Fibroblast of skin of left quadriceps (primary cell): ENCODE results near the gene CLEC16A.

Source experiments
- DNase-seq, 2 experiments: peaks; one replicate each; pipeline ENCODE4 v3.0.0-alpha.2; 2013; ENCODE audit warnings: low read depth in 2 of 2

Gene CLEC16A

DNA sequence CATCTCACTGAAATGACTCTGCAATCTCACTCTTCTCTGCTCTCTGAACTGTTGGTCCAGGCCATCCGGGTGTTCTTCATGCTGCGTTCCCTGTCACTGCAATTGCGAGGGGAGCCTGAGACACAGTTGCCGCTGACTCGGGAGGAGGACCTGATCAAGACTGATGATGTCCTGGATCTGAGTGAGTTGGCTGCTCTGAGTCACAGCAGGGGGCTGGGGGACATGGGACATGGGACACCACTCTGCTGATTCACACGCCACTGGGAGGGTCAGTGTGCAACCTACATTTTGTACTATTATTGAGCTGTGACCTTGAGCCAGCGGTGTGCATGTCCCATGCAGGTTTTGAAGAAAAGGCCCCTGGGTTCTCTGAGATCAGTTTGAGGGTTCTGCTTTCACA is 116.5 kb downstream of the CLEC16A start:
- no peak for DNase-seq

DNA sequence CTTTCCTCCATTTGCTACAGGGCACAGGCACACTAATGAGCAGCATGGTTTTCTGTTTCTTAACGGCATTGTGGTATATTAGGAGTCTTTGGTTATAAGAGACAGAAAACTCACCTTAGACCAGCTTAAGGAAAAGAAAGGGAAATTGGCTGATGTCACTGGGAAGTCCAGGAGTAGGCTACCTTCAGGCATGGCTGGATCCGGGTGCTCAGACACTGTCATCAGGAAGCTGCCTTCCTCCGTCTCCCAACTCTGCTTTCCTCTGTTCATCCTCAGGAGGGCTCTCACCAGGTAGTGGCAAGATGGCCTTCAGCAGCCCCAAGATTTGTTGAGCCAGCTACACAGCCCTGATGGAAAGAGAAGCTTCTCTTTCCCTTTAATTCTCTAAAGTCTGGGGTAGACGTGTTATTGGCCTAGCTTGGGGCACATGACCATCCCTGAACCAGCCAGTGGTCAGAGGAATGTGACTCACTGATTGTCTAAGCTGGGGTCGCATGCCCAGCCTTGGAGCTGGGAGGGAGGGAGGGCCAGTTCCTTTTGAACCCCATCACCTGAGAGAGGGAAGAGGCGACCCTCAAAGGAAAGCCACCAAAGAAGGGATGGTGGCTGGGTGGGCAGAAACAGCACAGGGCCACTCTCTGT is 117.4 kb downstream of the CLEC16A start:
- DNase-seq: no peak

DNA sequence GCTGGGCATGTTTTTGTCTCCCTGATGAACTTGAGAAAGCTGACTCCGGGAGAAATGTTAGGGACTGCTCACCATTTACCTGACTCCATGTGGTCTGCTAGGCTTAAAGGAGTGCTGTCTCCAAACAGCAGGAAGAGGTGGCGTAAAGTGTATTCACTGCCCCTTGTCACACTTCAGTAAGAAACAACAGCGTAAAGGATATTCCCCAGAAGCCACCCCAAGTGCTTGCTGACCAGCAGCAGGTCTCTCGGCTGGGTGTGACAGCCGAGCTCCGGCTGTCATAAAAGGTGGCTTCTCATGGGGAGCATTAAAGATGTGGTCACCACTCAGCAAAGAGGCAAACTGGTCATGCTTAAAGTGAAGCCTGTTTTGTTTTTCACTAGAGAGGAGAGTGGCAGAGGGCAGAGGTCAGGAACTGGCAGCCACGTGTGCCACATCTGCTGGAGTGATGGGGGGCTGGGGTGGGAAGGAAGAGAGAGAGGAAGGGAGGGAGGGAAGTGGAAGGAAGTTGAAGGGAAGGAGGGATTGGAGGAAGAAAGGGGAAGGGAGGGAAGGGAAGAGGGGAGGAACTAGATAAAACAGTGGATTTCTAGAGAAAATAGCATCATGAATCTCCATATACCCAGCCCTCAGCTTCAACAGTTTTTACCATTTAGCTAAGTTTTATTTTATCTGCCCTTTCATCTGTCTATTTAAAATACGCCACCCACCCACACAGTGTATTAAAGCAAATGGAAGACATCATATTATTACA is 119.3 kb downstream of the CLEC16A start:
- no peak for DNase-seq

DNA sequence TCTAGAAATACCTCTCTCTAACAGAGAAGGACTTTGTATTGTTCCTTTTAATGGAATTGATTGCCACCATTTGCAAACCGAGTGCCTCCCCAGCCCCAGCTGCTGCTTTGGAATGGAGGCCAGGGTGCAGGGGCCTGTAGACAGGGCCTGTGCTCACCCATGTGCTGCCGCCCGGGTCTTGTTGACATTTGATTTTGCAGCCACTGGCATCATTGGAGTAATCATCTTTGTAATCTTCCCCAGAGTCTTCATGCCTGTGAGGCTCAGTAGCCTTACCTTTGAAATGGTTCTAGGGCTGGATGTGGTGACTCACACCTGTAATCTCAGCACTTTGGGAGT is 119.8 kb downstream of the CLEC16A start:
- DNase-seq: no peak

DNA sequence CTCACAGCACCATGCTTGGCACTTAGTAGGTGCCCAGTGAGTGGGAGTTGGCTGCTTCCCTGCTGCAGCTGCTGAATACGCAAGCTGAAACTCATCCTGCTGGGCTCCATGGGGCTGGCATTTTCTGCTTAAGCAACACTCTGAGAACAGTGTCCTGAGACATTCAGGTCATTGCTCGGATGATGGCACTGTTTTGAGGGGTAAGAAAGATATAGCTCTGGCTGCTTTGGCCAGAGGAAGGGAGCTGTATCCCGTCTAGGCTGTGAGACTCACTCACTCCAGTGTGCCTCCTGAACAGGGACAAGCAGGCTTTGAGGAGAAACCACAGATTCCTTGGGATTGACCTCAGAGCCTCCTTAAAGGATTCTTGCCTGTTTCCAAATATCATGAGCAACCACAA is 120.5 kb downstream of the CLEC16A start:
- DNase-seq: no peak

DNA sequence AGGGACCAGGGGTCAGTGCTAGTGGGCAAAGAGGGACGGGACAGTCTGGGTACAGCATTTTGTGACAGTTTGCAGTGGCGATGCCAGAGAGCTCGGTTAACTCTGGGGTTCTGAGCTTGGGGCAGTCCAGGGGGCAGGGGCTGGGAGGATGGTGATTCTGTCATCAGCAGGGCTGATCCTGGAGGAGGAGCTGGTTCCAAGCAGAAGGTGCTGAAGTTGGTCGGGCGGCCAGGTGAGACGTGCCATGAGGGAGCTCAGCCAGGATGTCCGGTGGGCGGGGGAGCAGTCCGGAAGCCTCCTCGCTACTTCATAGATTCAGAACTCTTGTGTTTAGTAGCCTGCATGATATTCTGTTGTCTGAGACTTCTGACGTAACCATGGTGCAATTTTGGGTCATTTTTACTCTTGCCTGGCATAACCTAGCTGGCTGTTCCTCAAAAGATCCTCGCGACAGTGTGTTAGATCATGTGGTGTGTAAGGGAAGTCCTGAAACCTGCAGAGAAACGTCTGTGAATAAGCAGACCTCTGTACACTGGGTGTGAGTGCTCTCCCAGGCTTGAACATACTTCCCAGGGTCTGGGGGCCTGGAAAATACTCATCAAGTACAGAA is 122.0 kb downstream of the CLEC16A start:
- no peak for DNase-seq

DNA sequence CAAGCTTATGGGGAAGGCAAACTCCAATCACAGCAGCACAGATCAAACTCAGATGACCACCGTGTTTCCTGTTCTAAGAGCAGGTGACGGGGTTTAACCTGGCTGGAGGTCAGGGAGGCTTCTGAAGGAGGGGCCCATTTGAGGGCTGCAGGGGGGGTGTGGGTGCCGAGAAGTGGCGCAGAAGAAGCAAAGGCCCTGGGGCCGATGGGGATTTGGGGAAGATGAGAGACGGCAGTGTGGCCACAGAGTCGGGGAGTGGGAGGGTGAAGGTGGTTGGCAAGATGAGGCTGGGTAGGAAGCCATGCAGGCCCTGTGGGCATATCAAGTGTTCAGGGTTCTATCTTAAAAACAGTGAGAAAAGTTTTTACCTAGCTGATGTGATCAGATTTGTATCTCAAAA is 122.9 kb downstream of the CLEC16A start:
- no peak for DNase-seq

DNA sequence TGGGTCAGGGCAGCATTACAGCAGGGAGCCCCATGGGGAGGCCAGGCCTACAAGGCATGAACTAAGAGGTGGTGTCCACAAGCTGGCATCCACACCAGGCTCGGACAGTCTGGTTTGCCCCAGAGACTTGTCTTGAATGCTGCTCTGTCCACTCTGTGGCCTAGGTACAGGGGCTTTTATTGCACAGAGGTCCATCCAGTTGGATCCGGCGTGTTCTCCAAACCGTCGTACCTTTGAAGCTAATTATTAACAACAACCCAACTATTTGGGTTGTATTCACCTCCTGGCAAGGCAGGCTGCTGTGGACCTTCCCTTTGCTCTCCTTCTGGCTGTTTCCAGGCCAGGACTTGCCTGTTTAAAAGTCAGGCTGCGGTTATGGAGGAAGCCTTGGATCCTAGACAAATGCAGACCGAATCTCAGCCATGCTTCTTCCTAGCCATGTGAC is 123.4 kb downstream of the CLEC16A start:
- DNase-seq: no peak

DNA sequence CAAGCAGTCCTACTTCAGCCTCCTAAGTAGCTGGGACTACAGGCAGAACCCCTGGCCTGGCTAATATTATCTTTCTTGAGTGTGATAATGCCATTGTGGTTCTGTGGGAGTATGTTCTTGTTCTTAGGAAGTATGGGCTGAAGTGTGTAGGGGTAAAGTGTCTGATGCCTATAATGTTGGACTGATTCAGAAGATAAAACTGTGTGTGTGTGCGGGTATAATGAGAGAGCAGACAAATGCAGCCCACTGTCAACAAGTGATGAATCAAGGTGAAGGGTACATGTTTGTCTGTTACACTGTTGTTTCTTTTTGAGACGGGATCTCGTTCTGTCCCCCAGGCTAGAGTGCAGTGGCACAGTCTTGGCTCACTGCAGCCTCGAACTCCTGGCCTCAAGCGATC is 127.5 kb downstream of the CLEC16A start:
- no peak for DNase-seq

DNA sequence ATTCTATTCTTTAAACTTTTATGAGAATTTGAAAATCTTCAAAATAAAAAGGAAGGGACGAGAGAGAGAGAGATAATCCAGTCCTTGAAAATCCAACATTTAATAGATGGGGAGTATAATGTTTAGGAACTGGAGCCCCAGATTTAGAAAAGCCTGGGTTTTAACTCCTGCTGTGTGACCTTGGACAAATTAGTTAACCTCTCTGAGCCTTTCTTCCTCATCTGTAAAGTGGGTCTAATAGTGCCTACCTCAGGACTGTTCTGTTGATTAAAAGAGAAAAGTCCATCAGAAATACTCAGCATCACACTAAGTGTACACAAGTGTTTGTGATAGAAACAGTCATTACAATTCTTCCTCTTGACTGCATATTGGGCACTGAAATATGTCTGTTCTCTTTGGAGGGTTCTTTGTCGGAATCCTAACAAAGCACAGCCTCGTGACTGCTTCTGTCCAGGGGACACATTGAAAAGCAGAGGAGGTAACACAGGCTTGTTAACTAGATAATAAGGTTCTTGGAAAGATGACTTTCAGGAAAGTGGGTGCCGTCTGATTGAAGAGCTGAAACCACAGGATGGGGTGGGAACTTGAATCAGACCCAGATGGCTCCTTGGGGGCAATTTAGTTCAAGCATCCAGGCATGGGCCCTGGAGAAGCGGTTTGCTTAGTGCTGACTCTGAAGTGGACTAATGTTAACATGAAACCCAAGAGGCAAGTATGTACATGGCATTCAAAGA is 128.2 kb downstream of the CLEC16A start:
- DNase-seq: no peak

DNA sequence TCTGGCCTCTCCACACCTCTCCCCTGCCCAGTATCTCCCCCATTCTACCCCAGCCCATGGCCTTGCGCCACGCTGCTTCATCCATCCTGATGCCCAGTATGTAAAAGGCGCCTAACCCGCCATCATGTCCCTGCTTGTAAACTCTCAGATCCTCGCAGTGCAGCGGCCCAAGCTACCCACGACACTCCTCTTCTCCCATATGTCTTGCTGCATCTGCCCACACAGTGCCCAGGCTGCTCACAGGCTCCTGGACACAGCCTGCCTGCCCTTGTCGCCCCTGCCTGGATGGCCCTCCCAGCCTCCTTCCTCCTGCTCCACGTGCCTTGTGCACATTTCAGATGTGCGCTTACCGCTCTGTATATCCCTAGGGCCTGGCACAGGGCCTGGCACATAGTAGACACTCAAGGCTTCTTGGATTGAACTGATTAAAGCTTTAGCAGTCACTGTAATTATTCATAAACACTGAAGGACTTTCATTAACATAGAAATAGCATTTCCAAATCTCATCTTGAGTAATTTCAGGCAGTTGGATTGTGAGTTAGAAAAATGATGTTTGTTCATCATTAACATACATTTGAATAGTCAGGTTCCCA is 129.1 kb downstream of the CLEC16A start:
- no peak for DNase-seq

DNA sequence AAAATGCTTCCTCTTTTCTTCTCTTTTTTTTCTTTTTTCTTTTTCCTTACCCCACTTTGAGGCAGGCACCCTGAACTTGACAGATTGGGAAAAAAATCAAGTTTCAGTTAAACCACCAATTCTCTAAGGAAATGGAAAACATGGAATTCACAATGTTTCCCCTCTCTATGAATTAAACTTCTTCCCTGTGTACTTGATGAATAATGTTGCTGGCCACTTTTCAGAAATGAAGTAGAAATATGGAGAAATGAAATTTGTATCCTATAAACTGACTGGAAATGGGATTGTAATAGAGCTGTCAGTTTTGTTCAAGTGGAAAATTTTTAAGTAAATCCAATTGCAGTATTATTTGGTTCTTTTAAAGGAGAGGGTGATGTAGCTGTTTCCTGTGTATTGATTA is 129.8 kb downstream of the CLEC16A start:
- no peak for DNase-seq

DNA sequence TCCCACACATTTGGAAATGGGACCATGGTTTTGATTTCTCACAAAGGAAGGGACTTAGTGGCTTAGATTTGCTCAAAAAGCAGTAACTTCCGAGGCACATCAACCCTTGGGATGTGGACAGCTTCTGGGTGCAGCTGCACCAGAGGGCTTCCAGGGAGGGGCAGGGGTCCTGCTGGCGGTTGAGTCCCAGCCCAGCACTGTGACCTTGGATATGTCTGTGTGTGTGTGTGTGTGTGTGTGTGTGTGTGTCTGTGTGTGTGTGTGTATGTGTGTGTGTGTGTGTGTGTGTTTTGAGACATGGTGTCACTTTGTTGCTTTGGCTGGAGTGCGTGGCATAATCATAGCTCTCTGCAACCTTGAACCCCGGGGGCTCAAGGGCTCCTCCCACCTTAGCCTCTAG is 130.8 kb downstream of the CLEC16A start:
- DNase-seq: no peak

DNA sequence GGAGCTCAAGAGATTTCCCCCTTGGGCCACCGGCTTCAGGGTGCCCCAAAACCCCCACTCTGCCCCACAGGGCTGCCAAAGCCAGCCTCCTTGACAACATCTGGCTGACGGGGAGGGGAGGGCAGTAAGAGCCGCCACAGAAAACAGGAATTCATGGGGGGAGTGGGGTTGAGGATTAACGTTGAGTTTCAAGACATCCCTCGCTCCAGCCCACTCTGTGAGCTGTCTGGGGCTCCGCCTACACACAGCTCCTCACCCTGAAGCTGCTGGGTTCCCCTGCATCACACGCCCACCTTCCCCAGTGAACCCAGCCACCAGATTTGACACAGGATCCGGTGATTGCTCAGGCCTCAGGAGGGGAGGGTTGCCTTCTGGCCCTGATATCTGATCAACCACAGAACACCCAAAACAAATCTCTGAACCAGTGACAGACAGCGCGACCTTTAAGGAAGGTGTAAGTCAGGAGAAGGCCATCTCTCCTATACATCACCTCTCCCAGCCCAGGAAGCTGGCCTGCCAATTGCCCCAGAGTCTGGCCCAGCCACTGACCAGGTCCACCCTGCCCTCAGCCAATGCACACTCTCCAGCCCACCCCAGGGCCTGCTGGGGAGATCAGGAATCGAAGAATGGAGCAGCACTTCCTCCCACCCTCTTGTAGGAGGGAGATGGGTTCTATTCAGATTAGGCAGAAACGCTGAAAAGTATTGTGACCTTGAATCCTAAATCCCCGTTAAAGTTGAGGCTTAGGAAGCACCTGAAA is 132.1 kb downstream of the CLEC16A start:
- DNase-seq: no peak

DNA sequence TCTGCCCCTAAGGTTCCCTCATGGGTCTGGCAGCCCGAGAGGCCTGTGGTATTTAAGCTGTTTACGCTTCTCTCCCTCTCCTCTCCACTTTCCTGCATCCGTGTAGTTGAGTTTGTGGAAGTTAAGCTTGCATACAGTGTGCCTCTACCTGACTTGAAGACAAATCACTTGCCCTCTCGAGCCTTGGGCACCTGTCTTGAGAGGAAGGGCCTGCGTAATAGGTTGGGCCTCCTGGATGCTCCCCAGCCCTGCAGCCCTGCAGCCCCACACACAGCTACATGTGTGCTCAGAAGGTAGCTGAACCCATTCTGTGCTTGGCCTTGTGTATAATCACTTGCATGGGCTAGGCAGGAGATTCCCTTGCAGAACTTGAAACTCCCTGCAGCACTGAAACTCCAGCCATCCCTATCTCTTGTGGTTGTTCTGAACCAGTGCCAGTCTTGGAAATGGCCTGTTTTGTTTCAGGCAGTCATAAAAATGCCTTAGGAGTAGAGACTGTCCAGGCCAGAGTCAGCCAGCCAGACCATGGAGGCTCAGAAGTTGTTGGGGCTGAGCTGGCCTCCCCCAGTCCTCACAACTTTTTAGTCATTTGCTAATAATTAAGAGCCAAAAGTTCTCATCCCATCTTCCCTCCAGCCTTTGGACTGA is 134.6 kb downstream of the CLEC16A start:
- peak; percentile 79 to 81 for DNase-seq

DNA sequence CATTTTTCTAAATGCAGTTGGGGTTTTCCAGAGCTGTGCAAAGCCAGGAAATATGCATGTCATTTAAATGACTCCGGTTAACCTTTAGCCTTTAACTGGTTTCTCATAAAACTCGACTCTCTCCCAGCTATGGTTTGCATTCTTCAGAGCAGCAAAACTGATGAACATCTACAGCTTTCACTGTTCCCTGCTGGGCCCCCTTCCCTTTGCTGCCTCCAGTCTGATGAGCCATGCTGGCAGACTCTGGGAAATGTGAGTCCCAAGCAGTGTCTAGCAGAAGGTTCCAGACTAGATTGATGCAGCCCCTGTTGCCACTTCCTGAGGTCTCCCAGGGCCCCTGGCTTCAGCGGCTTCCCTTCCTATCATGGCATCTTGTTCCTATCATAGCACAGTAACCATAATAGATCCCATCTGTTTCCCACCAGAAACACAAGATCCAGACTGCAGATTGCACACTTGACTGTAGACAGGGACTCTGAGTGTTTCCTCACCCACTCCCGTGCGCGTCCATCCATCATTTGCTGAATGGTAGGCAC is 135.4 kb downstream of the CLEC16A start:
- DNase-seq: peak; percentile 95

DNA sequence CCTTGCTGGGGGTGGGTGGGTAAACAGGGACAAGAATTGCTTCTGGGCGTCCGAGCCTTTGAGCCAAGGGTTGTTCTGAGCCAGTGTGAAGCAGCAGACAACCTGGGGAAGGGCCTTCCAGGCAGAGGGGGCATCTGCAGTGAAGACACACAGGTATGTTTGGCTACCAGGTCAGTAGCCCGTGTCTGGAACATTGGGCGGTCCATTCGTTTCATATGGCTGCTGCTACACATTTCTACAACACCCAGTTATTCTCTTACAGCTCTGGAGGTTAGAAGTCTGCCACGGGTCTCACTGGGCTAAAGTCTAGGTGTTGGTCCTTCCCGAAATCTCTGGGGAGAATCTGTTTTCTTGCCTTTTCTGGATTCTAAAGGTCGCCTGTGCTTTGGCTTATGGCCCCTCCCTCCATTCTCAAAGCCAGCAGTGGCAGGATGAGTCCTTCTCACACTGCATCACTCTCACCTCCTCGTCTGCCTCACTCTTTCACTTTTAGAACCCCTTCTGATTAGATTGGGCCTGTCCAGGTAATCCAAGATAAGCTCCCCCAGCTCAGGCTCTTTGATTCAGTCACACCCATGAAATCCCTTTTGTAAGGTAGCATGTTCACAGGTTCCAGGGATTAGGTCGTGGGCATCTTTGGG is 136.1 kb downstream of the CLEC16A start:
- DNase-seq: no peak

DNA sequence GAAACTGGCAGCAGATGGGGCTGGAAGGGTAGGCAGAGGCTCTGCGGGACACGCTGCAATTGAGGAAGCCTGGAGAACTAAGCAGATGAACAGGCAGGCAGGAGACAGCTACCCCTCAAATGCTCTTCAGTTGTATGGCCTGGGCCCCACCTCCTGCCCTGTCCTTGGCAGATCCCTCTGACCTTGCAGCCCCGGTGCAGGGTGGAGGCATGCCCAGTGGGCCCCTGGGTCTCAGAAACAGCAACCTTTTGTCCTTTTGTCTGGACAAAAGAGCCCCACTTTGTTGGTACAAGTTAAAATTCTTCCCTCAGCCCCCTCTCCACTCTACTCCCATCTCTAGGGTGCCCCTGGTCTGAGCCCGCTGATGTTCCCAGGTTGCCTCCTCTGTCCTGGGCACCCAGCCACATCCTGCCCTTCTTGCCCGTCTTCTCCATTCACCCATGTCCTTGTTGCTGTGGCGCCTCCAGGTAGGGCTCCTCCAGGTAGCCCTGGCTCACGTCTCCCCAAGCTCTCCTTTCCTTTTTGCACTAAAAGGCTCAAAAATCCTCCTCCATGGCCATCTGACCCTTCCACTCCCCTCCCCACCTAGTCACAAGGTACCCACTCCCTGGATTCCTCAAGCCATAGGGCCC is 136.8 kb downstream of the CLEC16A start:
- DNase-seq: no peak

DNA sequence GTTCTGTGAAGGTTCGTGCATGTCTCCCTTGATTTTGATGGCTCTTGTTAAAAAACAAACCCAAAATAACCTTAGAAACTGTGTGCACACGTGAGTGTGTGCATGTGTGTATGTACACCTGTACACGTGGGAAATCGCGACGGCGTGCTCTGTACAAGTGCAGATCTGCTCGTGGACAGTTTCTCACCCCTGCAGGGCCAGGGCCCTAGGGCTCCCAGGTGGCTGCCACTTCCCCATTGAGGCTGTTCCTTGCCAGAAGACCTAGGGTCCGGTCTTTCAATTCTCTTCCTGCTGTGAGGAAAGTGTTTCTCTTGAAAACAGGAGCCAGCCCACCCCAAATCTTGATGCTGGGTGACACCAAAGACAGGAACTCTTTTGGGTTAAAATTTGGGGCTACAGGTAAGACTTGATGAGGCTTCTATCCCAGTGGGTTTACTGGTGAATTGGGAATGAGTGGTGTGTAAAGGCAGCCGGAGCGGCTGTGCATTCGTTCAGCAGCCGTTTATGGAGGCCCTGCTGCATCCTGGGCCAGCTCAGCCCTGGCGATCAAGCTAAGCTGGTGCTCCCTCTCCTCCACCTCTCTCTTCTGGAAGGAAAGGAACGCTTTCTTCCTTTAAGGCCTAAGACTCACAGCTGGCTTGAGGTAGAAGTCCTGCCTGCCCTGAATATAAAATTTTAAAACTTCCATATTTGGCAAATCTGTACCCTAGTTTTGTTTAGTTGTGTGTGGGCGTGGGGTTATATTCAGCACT is 137.9 kb downstream of the CLEC16A start:
- no peak for DNase-seq
